Mesothelial cell of epicardium (in vitro differentiated cells): ENCODE results near the gene ATP5F1B. TPM values are rescaled to one million over a fixed set of nuclear protein-coding genes. Genes with fewer than 3 reads are reported as not detected.
A peak's percentile ranks its signal among the peaks of the same experiment; 100 is the strongest.

Experiments used
- DNase-seq, 2 experiments: peaks; one replicate each; pipeline ENCODE4 v3.0.0; 2021; ENCODE audit warnings: low spot score in 2 of 2; ENCODE audit not compliant: unreplicated experiment in 2 of 2
- H3K27ac Mint-ChIP-seq: 2 replicates; pipeline ENCODE4 v1.8.0; 2021; ENCODE audit warnings: mixed read lengths
- H3K27me3 Mint-ChIP-seq: 2 replicates; pipeline ENCODE4 v1.8.0; 2021; ENCODE audit warnings: low read depth, mixed read lengths
- H3K36me3 Mint-ChIP-seq: 2 replicates; pipeline ENCODE4 v1.8.0; 2021; ENCODE audit warnings: mixed read lengths
- H3K4me1 Mint-ChIP-seq: 2 replicates; pipeline ENCODE4 v1.8.0; 2021; ENCODE audit warnings: mixed read lengths
- H3K4me3 Mint-ChIP-seq: 2 replicates; pipeline ENCODE4 v1.8.0; 2021; ENCODE audit warnings: mild to moderate bottlenecking, moderate library complexity, mixed read lengths
- H3K9me3 Mint-ChIP-seq: 2 replicates; pipeline ENCODE4 v1.8.0; 2021; ENCODE audit warnings: mixed read lengths
- total RNA-seq: library from RNA; stranded (reverse); gene quantifications from 3 replicates; pipeline ENCODE4 v1.2.1, GENCODE V29; 2021
- TF ChIP-seq, protein P1 (sequence below): fragments of 200-600 bp; sonication (generic); IDR thresholded peaks from one replicate; pipeline ENCODE4 v1.5.0; 2021; ENCODE audit warnings: antibody characterized with exemption; ENCODE audit not compliant: unreplicated experiment

ATP5F1B gene
- total RNA-seq, 1 donor from 2014 or later: 361 TPM

DNA sequence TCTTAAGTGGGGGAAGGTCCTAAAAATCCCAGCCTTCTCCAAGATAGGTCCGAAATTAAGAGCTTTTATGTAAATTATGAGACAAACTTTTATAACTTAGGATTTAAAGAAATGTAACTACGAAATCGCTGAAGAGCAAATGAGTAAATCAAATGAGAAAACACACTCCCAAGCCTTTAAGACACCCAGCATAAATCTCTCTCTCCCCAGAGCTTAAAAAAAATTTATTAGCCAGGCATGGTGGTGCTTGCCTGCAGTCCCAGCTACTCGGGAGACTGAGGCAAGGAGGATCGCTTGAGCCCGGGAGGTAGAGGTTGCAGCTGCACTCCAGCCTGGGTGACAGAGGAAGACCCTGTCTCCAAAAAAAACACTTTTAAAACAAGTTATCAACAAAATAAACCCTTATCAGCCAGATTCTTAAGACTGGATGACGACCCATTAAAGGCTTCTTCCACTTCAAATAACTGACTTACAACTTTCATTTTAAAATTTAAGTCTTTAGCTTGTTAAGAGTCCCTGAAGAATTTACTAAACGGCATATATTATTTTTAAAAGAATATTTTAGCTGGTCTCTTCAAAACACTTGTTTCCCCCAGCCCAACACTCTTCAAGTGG, 39.1 kb upstream of the ATP5F1B start:
- no peaks in the 10 kb centered on the region for H3K27me3 Mint-ChIP-seq
- no peaks in the 10 kb centered on the region for H3K9me3 Mint-ChIP-seq
- H3K36me3 Mint-ChIP-seq: peaks cover 10% of the 10 kb centered on the region
- TF ChIP-seq, protein P1, sequence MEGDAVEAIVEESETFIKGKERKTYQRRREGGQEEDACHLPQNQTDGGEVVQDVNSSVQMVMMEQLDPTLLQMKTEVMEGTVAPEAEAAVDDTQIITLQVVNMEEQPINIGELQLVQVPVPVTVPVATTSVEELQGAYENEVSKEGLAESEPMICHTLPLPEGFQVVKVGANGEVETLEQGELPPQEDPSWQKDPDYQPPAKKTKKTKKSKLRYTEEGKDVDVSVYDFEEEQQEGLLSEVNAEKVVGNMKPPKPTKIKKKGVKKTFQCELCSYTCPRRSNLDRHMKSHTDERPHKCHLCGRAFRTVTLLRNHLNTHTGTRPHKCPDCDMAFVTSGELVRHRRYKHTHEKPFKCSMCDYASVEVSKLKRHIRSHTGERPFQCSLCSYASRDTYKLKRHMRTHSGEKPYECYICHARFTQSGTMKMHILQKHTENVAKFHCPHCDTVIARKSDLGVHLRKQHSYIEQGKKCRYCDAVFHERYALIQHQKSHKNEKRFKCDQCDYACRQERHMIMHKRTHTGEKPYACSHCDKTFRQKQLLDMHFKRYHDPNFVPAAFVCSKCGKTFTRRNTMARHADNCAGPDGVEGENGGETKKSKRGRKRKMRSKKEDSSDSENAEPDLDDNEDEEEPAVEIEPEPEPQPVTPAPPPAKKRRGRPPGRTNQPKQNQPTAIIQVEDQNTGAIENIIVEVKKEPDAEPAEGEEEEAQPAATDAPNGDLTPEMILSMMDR: no peak
- H3K27ac Mint-ChIP-seq: peak overlapping the region; percentile 90
- H3K4me1 Mint-ChIP-seq: peaks cover 39% of the 10 kb centered on the region
- H3K4me3 Mint-ChIP-seq: peak overlapping the region; percentile 55
- DNase-seq: no peak

DNA sequence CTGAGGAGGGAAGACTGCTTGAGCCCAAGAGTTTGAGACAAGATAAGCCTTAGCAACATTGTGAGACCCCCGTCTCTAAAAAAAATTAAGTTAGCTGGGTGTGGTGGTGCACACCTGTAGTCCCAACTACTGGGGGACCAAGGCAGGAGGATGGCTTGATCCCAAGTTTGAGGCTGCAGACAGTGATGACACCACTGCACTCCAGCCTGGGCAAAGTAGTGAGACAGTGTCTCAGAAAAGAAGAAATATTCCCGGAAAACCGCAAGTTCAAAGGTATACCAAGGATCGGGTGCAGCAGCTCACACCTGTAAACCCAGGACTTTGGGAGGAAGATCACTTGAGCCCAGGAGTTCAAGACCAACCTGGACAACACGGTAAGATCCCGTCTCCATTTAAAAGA, 36.5 kb upstream of the ATP5F1B start:
- TF ChIP-seq, protein P1: no peak
- no peak overlapping the region for H3K4me3 Mint-ChIP-seq
- no peak for DNase-seq
- H3K27ac Mint-ChIP-seq: peak overlapping the region; percentile 21
- H3K9me3 Mint-ChIP-seq: no peaks in the 10 kb centered on the region
- peaks cover 10% of the 10 kb centered on the region for H3K36me3 Mint-ChIP-seq
- H3K27me3 Mint-ChIP-seq: no peaks in the 10 kb centered on the region
- H3K4me1 Mint-ChIP-seq: peaks cover 29% of the 10 kb centered on the region

DNA sequence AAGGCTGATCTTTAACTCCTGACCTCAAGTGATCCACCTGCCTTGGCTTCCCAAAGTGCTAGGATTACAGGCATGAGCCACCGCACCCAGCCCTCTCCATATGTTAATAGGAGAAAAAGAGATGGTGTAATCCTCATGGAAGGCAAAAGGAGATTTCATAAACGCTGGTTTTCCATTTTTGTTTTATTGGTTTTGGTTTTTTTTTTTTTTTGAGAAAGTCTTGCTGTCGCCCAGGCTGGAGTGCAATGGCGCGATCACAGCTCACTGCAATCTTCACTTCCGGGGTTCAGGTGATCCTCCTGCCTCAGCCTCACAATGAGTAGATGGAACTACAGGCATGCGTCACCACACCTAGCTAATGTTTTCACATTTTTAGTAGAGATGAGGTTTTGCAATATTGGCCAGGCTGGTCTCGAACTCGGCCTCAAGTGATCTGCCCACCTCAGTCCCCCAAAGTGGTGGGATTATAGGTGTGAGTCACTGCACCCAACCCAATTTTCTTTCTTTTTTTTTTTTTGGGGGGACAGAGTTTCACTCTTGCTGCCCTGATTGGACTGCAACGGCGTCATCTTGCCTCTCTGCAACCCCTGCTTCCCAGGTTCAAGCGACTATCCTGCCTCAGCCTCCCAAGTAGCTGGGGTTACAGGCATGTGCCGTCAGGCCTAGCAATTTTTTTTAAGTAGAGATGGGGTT, 34.2 kb upstream of the ATP5F1B start:
- Mint-ChIP-seq H3K9me3 (no peaks in the 10 kb centered on the region), H3K36me3 (peaks cover 10% of the 10 kb centered on the region), H3K27me3 (no peaks in the 10 kb centered on the region), H3K4me3 (no peak overlapping the region), H3K27ac (no peak overlapping the region), H3K4me1 (peaks cover 15% of the 10 kb centered on the region)
- TF ChIP-seq, protein P1: no peak
- no peak for DNase-seq

DNA sequence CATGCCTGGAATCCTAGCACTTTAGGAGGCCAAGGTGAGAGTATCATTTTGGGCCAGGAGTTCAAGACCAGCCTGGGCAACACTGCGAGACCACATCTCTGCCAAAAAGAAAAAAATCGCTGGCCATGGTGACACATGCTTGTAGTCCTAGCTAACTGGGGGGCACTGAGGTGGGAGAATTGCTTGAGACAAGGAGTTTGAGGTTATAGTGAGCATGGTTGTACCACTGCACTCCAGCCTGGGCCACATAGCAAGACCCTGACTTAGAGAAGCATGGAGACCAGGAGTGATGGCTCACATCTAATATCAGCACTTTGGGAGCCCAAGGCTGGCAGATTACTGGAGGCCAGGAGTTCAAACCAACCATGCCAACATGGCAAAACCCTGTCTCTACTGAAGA, 33.1 kb upstream of the ATP5F1B start:
- peaks cover 3% of the 10 kb centered on the region for H3K4me1 Mint-ChIP-seq
- peaks cover 8% of the 10 kb centered on the region for H3K36me3 Mint-ChIP-seq
- TF ChIP-seq, protein P1: no peak
- DNase-seq: no peak
- no peaks in the 10 kb centered on the region for H3K27me3 Mint-ChIP-seq
- peak overlapping the region; percentile 30 for H3K27ac Mint-ChIP-seq
- H3K9me3 Mint-ChIP-seq: no peaks in the 10 kb centered on the region
- H3K4me3 Mint-ChIP-seq: no peak overlapping the region

DNA sequence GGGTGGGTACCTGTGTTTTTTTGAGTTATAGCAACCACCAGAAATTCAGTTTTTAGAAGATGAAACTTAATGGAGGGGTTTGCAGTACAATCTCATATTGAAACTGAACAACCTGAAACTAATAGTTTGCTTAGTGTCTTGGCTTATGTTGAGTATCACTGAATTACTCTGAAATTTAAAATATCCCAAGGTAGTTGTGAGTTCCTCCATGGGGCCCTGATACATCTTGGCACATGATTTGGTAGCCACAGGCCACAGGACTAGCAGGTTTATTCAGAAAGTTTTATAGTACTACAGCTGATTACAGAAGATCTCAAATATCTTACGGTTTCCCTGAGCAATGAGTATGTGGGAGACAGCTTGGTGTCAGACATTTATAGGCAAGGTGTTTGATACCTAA, 31.9 kb upstream of the ATP5F1B start:
- peaks cover 5% of the 10 kb centered on the region for H3K4me1 Mint-ChIP-seq
- H3K36me3 Mint-ChIP-seq: peaks cover 13% of the 10 kb centered on the region
- TF ChIP-seq, protein P1: no peak
- H3K27me3 Mint-ChIP-seq: no peaks in the 10 kb centered on the region
- no peak for DNase-seq
- no peak overlapping the region for H3K4me3 Mint-ChIP-seq
- no peaks in the 10 kb centered on the region for H3K9me3 Mint-ChIP-seq
- H3K27ac Mint-ChIP-seq: peak overlapping the region; percentile 85
